ENCODE data around the gene SVIL. TPM values are rescaled to one million over a fixed set of nuclear protein-coding genes. Genes with fewer than 3 reads are reported as not detected.
"Not testable (repeated sequence)": the region's sequence is repeated elsewhere in the genome, so short reads cannot be mapped to it uniquely, and the experiment has no call there.

The SVIL gene
- total RNA-seq, 1 donor from 2014 or later: 258 TPM

- peaks cover 4% of the 10 kb centered on the region for H3K4me1 Mint-ChIP-seq (ENCODE audit: unreplicated experiment)
- H3K36me3 Mint-ChIP-seq (ENCODE audit: unreplicated experiment): peaks cover 45% of the 10 kb centered on the region
- TF ChIP-seq CTCF (IDR thresholded peaks at IDR 0.05): no peak
- no peaks in the 10 kb centered on the region for H3K27me3 Mint-ChIP-seq (ENCODE audit: unreplicated experiment)
- H3K4me3 Mint-ChIP-seq (ENCODE audit: unreplicated experiment): no peak overlapping the region
- no peak for DNase-seq (ENCODE audit: extremely low spot score, unreplicated experiment)
- no peak overlapping the region for H3K27ac Mint-ChIP-seq (ENCODE audit: unreplicated experiment)
- H3K9me3 Mint-ChIP-seq (ENCODE audit: unreplicated experiment): no peaks in the 10 kb centered on the region
Measured at GRCh38 chr10:29514306-29514705, 120.5 kb downstream of the SVIL start.

- H3K9me3 Mint-ChIP-seq (ENCODE audit: unreplicated experiment): no peaks in the 10 kb centered on the region
- no peaks in the 10 kb centered on the region for H3K27me3 Mint-ChIP-seq (ENCODE audit: unreplicated experiment)
Measured at GRCh38 chr10:29512425-29512974, 122.3 kb downstream of the SVIL start.

GRCh38 chr10:29511806-29512205 lies 123.0 kb downstream of the SVIL start:
- peaks cover 49% of the 10 kb centered on the region for H3K36me3 Mint-ChIP-seq (ENCODE audit: unreplicated experiment)
- H3K4me1 Mint-ChIP-seq (ENCODE audit: unreplicated experiment); H3K9me3 Mint-ChIP-seq (ENCODE audit: unreplicated experiment); DNase-seq (ENCODE audit: extremely low spot score, unreplicated experiment); H3K4me3 Mint-ChIP-seq (ENCODE audit: unreplicated experiment); H3K27ac Mint-ChIP-seq (ENCODE audit: unreplicated experiment); H3K27me3 Mint-ChIP-seq (ENCODE audit: unreplicated experiment): not testable (repeated sequence)

More at GRCh38 chr10:29512425-29512974, 122.3 kb downstream of the SVIL start:
- no peak for TF ChIP-seq CTCF (IDR thresholded peaks at IDR 0.05)
- DNase-seq (ENCODE audit: extremely low spot score, unreplicated experiment): no peak
- H3K27ac Mint-ChIP-seq (ENCODE audit: unreplicated experiment): peak overlapping the region; percentile 35
- H3K4me1 Mint-ChIP-seq (ENCODE audit: unreplicated experiment): peaks cover 4% of the 10 kb centered on the region
- H3K4me3 Mint-ChIP-seq (ENCODE audit: unreplicated experiment): no peak overlapping the region
- peaks cover 44% of the 10 kb centered on the region for H3K36me3 Mint-ChIP-seq (ENCODE audit: unreplicated experiment)

GRCh38 chr10:29510483-29511157 lies 124.2 kb downstream of the SVIL start:
- H3K27me3 Mint-ChIP-seq (ENCODE audit: unreplicated experiment); H3K9me3 Mint-ChIP-seq (ENCODE audit: unreplicated experiment); DNase-seq (ENCODE audit: extremely low spot score, unreplicated experiment); H3K4me1 Mint-ChIP-seq (ENCODE audit: unreplicated experiment); H3K27ac Mint-ChIP-seq (ENCODE audit: unreplicated experiment); H3K4me3 Mint-ChIP-seq (ENCODE audit: unreplicated experiment): not testable (repeated sequence)
- H3K36me3 Mint-ChIP-seq (ENCODE audit: unreplicated experiment): peaks cover 50% of the 10 kb centered on the region

- Mint-ChIP-seq H3K4me3 (ENCODE audit: unreplicated experiment) (no peak overlapping the region), H3K36me3 (ENCODE audit: unreplicated experiment) (peaks cover 55% of the 10 kb centered on the region), H3K4me1 (ENCODE audit: unreplicated experiment) (peaks cover 4% of the 10 kb centered on the region), H3K27me3 (ENCODE audit: unreplicated experiment) (no peaks in the 10 kb centered on the region), H3K9me3 (ENCODE audit: unreplicated experiment) (no peaks in the 10 kb centered on the region), H3K27ac (ENCODE audit: unreplicated experiment) (no peak overlapping the region)
- DNase-seq (ENCODE audit: extremely low spot score, unreplicated experiment): no peak
- no peak for TF ChIP-seq CTCF (IDR thresholded peaks at IDR 0.05)
Measured at GRCh38 chr10:29508554-29509244, 126.1 kb downstream of the SVIL start.

- H3K4me3 Mint-ChIP-seq (ENCODE audit: unreplicated experiment); H3K27ac Mint-ChIP-seq (ENCODE audit: unreplicated experiment); H3K4me1 Mint-ChIP-seq (ENCODE audit: unreplicated experiment); H3K9me3 Mint-ChIP-seq (ENCODE audit: unreplicated experiment); H3K27me3 Mint-ChIP-seq (ENCODE audit: unreplicated experiment); DNase-seq (ENCODE audit: extremely low spot score, unreplicated experiment): not testable (repeated sequence)
- H3K36me3 Mint-ChIP-seq (ENCODE audit: unreplicated experiment): peaks cover 51% of the 10 kb centered on the region
Measured at GRCh38 chr10:29507750-29508149, 127.0 kb downstream of the SVIL start.

- H3K27me3 Mint-ChIP-seq (ENCODE audit: unreplicated experiment); H3K4me3 Mint-ChIP-seq (ENCODE audit: unreplicated experiment): not testable (repeated sequence)
Measured at GRCh38 chr10:29506324-29506921, 128.3 kb downstream of the SVIL start.

More at GRCh38 chr10:29506324-29506921, 128.3 kb downstream of the SVIL start:
- peaks cover 44% of the 10 kb centered on the region for H3K36me3 Mint-ChIP-seq (ENCODE audit: unreplicated experiment)
- DNase-seq (ENCODE audit: extremely low spot score, unreplicated experiment); H3K4me1 Mint-ChIP-seq (ENCODE audit: unreplicated experiment); H3K27ac Mint-ChIP-seq (ENCODE audit: unreplicated experiment); H3K9me3 Mint-ChIP-seq (ENCODE audit: unreplicated experiment): not testable (repeated sequence)
